ENCODE results near the gene CTNNA3.

DNA sequence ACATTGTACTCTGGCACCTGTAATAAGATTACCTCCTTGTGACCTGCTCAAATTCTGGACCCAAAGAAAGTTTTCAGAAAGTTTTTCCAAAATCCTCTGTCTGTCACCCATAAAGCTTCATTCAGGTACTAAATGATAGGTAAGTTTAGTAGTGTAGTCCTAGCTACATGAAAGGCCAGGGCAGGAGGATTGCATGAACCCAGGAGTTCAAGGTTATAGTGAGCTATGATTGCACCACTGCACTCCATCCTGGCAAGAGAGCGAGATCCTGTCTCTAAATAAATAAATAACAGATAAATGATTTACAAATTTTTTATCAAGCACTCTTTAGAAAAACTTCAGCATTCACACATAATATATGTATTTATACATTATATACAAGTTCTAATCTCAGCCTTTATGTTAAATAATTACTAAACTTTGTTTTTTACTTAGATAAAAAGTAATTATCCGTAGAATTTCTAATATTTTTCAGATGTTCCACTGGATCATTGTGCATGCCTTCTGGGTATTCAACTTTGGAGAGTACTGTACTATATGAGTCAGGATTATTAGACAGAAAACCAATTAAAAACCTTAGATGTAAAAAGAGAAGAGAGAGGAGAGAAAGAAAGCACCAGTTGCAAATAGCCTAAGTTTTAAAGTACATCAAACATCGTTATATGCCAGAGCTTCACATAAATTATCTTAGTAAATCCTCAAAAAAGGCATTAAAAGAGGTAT lies 407.1 kb downstream of the CTNNA3 start:
- TF ChIP-seq, protein P1, sequence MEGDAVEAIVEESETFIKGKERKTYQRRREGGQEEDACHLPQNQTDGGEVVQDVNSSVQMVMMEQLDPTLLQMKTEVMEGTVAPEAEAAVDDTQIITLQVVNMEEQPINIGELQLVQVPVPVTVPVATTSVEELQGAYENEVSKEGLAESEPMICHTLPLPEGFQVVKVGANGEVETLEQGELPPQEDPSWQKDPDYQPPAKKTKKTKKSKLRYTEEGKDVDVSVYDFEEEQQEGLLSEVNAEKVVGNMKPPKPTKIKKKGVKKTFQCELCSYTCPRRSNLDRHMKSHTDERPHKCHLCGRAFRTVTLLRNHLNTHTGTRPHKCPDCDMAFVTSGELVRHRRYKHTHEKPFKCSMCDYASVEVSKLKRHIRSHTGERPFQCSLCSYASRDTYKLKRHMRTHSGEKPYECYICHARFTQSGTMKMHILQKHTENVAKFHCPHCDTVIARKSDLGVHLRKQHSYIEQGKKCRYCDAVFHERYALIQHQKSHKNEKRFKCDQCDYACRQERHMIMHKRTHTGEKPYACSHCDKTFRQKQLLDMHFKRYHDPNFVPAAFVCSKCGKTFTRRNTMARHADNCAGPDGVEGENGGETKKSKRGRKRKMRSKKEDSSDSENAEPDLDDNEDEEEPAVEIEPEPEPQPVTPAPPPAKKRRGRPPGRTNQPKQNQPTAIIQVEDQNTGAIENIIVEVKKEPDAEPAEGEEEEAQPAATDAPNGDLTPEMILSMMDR (IDR thresholded peaks at IDR 0.05): no peak
- no peak for TF ChIP-seq POLR2A (IDR thresholded peaks at IDR 0.05)

Data from right lobe of liver (tissue), 4 donors.